Peyer's patch (tissue), 4 donors: Measurements from ENCODE around the gene ENPP7.

Experiments
- CTCF ChIP-seq, 6 experiments: fragments of 450-650 bp in 4 of 6; fragments of 200-600 bp in 2 of 6; sonication (generic) in 1 of 6; IDR thresholded peaks; one replicate each; pipeline ENCODE4 v1.5.1; 2017 to 2019; ENCODE audit warnings: antibody characterized with exemption in 6 of 6, mild to moderate bottlenecking in 3 of 6, moderate library complexity in 1 of 6
- POLR2A ChIP-seq, 2 donors: fragments of 450-650 bp; IDR thresholded peaks; one replicate each; pipeline ENCODE4 v1.5.1; 2017; ENCODE audit warnings: antibody characterized with exemption in 2 of 2, mild to moderate bottlenecking in 2 of 2, moderate library complexity in 2 of 2

DNA sequence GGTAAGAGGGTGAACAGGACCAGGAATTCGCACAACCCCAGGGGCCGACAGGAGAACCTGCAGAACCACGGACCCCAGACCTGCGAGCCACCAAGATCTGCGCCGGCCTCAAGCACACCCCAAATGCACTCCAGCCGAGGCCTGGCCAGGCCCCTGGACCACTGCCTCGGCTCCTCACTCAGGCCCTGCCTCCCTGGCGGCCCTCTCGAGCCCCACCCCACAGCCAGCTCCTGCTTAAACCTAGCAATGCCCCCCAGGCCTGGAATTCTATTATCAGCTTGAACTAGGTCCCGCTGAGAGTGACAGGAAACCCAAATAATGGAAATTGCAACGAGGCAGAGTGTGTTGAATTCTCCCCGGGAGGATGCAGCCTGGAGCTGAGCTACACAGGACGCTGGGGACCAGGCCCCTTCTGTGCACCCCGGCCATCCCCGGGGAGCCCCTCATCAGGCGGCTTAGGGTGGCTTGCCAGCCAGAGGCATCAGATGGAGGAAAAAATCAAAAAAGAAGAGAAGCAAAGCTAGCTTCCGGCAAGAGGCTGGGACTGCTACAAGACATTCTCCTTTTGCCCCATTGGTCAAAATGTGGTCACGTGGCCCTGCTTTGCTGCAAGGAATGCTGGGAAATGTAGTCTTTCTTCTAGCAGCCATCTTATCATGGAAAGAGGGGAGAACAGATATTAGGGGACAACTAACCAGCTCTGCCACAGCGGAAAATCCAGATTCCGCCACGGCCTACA is 2.4 kb upstream of the ENPP7 start:
- TF ChIP-seq CTCF (IDR thresholded peaks at IDR 0.05) (no peak), POLR2A (IDR thresholded peaks at IDR 0.05) (no peak)
